HepG2 (cell line): Measurements from ENCODE around the gene ANKRD42. TPM values are rescaled to one million over a fixed set of nuclear protein-coding genes. Genes with fewer than 3 reads are reported as not detected.
A peak's percentile ranks its signal among the peaks of the same experiment; 100 is the strongest.

Source experiments
- ATAD3A ChIP-seq: sonication (generic); formaldehyde crosslinking; IDR thresholded peaks from 2 replicates; pipeline ENCODE4 v1.4.0; 2020; ENCODE audit warnings: missing genetic modification reagents
- EED ChIP-seq: sonication (generic); formaldehyde crosslinking; IDR thresholded peaks from 2 replicates; pipeline ENCODE4 v1.5.0; 2020; ENCODE audit warnings: mild to moderate bottlenecking, missing genetic modification reagents
- EHMT2 ChIP-seq: fragments of 200-600 bp; sonication (generic); IDR thresholded peaks from 2 replicates; pipeline ENCODE4 v1.7.0; 2017; ENCODE audit warnings: antibody characterized with exemption, low read depth, low read length, borderline replicate concordance
- MIER2 ChIP-seq: IDR thresholded peaks from 2 replicates; pipeline ENCODE4 v1.6.1; 2016; ENCODE audit warnings: missing biosample characterization, missing genetic modification reagents
- PLRG1 ChIP-seq: fragments of 450-650 bp; conservative IDR thresholded peaks from 2 replicates; pipeline ENCODE4 v1.6.1; 2016
- TBP ChIP-seq: sonication (generic); formaldehyde crosslinking; IDR thresholded peaks from 2 replicates; pipeline ENCODE4 v1.5.0; 2020; ENCODE audit warnings: missing genetic modification reagents
- TCF7 ChIP-seq: sonication (generic); IDR thresholded peaks from 2 replicates; pipeline ENCODE4 v1.6.1; 2016; ENCODE audit warnings: antibody characterized with exemption, low read depth
- TCF7L2 ChIP-seq: IDR thresholded peaks from 2 replicates; pipeline ENCODE4 v1.6.1; 2011; ENCODE audit warnings: mild to moderate bottlenecking, low read depth, low read length, moderate library complexity
- TEAD2 ChIP-seq: sonication (generic); formaldehyde crosslinking; IDR thresholded peaks from 2 replicates; pipeline ENCODE4 v1.9.0; 2021; ENCODE audit warnings: missing genetic modification reagents
- TGIF2 ChIP-seq: IDR thresholded peaks from 2 replicates; pipeline ENCODE4 v1.6.1; 2016; ENCODE audit warnings: control low read depth, missing compliant biosample characterization
- ZBTB3 ChIP-seq: sonication (generic); formaldehyde crosslinking; IDR thresholded peaks from 2 replicates; pipeline ENCODE4 v1.4.0; 2020; ENCODE audit warnings: low read depth, mild to moderate bottlenecking, moderate library complexity, missing genetic modification reagents, borderline replicate concordance
- ZBTB42 ChIP-seq: sonication (generic); formaldehyde crosslinking; IDR thresholded peaks from 2 replicates; pipeline ENCODE4 v1.5.0; 2020; ENCODE audit warnings: mild to moderate bottlenecking, missing genetic modification reagents
- ZNF10 ChIP-seq: sonication (generic); formaldehyde crosslinking; IDR thresholded peaks from 2 replicates; pipeline ENCODE4 v1.4.0; 2020; ENCODE audit warnings: mild to moderate bottlenecking, low read depth, missing genetic modification reagents, borderline replicate concordance
- ZNF230 ChIP-seq: sonication (generic); formaldehyde crosslinking; IDR thresholded peaks from 2 replicates; pipeline ENCODE4 v1.4.0; 2020; ENCODE audit warnings: mild to moderate bottlenecking, missing genetic modification reagents
- ZNF296 ChIP-seq: sonication (generic); formaldehyde crosslinking; conservative IDR thresholded peaks from 2 replicates; pipeline ENCODE4 v1.5.0; 2020; ENCODE audit warnings: mild to moderate bottlenecking, missing genetic modification reagents
- ZNF367 ChIP-seq: sonication (generic); formaldehyde crosslinking; IDR thresholded peaks from 2 replicates; pipeline ENCODE4 v1.4.0; 2020; ENCODE audit warnings: missing genetic modification reagents, borderline replicate concordance
- ZNF446 ChIP-seq: sonication (generic); formaldehyde crosslinking; IDR thresholded peaks from 2 replicates; pipeline ENCODE4 v1.5.0; 2020; ENCODE audit warnings: mild to moderate bottlenecking, missing genetic modification reagents
- ZNF570 ChIP-seq: sonication (generic); formaldehyde crosslinking; IDR thresholded peaks from 2 replicates; pipeline ENCODE4 v1.4.0; 2020; ENCODE audit warnings: mild to moderate bottlenecking, missing genetic modification reagents, borderline replicate concordance
- ZNF720 ChIP-seq: sonication (generic); formaldehyde crosslinking; IDR thresholded peaks from 2 replicates; pipeline ENCODE4 v1.4.0; 2020; ENCODE audit warnings: missing genetic modification reagents
- ZNF737 ChIP-seq: sonication (generic); formaldehyde crosslinking; IDR thresholded peaks from 2 replicates; pipeline ENCODE4 v1.5.0; 2020; ENCODE audit warnings: missing genetic modification reagents, mild to moderate bottlenecking, borderline replicate concordance
- ZNF879 ChIP-seq: sonication (generic); formaldehyde crosslinking; IDR thresholded peaks from 2 replicates; pipeline ENCODE4 v1.8.1; 2023; ENCODE audit warnings: missing genetic modification reagents
- polyA plus RNA-seq, 8 experiments: library from polyadenylated mRNA; depleted of rRNA in 3 of 8; stranded (reverse) in 7 of 8; unstranded in 1 of 8; fragments of >200 nt; fragmentation: Illumina TruSeq in 4 of 8; extraction: Trizol in 4 of 8; gene quantifications; 2 replicates each; pipeline versions ENCODE4 v1.2.1 to v1.2.3, GENCODE V29; 2011 to 2016; ENCODE audit warnings: low read depth in 4 of 8, missing spikeins in 1 of 8, mixed read lengths in 1 of 8; ENCODE audit not compliant: insufficient read depth in 1 of 8
- total RNA-seq, 5 experiments: library from RNA; depleted of rRNA; stranded (reverse); fragments of >200 nt; fragmentation: Illumina TruSeq; extraction: Trizol; gene quantifications; 2 replicates each; pipeline ENCODE4 v1.2.3, GENCODE V29; 2016; ENCODE audit warnings: low read depth in 1 of 5
- TF ChIP-seq, protein P1 (sequence below): sonication (generic); formaldehyde crosslinking; IDR thresholded peaks from 2 replicates; pipeline ENCODE4 v1.8.1; 2023; ENCODE audit warnings: mild to moderate bottlenecking, inconsistent platforms, moderate library complexity, missing genetic modification reagents, borderline replicate concordance
- TF ChIP-seq, protein P2 (sequence below): sonication (generic); formaldehyde crosslinking; conservative IDR thresholded peaks from 2 replicates; pipeline ENCODE4 v1.8.0; 2022; ENCODE audit warnings: low read depth, missing genetic modification reagents
- TF ChIP-seq, protein P3 (sequence below): sonication (generic); formaldehyde crosslinking; IDR thresholded peaks from 2 replicates; pipeline ENCODE4 v1.5.0; 2020; ENCODE audit warnings: missing genetic modification reagents, mild to moderate bottlenecking, borderline replicate concordance
- TF ChIP-seq, protein P4 (sequence below): sonication (generic); formaldehyde crosslinking; IDR thresholded peaks from 2 replicates; pipeline ENCODE4 v1.8.0; 2022; ENCODE audit warnings: mild to moderate bottlenecking, missing genetic modification reagents; ENCODE audit not compliant: insufficient replicate concordance

Gene ANKRD42
- total and polyA plus RNA-seq, 2 of the 13 experiments (the other 11 are each of a cell fraction or from before 2014, with no cell fraction given), result 2.2 to 3.7 TPM

DNA sequence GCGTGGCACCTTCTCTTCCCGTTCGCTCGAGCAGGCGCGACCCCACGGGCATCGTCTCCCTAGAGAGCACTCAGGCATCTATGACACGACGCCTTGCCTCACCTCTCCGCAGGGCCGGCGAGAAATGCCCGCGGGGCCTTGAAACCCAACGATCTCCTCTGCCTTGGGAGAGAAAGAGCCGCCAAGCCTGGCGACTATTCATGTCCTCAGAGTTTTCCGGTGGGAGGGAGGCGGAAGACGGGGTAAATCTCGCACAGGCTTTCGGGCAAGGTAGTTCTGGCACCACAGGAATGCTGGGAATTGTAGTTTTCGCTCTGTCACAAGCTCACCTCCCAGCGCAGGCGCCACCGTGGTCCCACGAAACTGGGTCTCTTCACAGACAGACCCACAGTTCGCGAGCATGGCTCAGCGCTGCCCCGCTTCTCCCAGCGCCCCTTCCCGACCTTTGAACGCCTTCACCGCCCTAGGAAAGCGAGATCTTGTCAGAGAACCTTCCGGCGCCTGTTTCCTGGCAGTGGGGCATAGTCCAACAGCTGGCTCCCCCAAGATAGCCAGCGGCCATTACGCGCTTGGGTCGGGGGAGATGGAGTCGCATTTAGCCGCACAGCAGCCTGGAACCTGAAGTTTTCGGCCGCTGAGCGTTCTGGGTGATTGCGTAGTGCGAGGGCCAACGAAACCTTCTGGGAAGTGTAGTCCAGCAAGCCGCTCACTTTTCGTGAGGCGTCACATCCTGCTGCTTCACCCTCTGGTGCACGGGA, 92.4 kb downstream of the ANKRD42 start, which contains the start of gene CCDC90B (continued):
- TF ChIP-seq, protein P1, sequence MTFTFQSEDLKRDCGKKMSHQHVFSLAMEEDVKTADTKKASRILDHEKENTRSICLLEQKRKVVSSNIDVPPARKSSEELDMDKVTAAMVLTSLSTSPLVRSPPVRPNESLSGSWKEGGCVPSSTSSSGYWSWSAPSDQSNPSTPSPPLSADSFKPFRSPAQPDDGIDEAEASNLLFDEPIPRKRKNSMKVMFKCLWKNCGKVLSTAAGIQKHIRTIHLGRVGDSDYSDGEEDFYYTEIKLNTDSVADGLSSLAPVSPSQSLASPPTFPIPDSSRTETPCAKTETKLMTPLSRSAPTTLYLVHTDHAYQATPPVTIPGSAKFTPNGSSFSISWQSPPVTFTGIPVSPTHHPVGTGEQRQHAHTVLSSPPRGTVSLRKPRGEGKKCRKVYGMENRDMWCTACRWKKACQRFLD (CRISPR knock-in tag), result peak; percentile 59; the same call in 1 of the 2 replicates
- TF ChIP-seq ZNF230 (CRISPR knock-in tag), result 0 out of 2 replicates have a peak, but pooled peaks have one; percentile 20
- TF ChIP-seq, protein P2, sequence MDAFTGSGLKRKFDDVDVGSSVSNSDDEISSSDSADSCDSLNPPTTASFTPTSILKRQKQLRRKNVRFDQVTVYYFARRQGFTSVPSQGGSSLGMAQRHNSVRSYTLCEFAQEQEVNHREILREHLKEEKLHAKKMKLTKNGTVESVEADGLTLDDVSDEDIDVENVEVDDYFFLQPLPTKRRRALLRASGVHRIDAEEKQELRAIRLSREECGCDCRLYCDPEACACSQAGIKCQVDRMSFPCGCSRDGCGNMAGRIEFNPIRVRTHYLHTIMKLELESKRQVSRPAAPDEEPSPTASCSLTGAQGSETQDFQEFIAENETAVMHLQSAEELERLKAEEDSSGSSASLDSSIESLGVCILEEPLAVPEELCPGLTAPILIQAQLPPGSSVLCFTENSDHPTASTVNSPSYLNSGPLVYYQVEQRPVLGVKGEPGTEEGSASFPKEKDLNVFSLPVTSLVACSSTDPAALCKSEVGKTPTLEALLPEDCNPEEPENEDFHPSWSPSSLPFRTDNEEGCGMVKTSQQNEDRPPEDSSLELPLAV (CRISPR knock-in tag), result no peak
- TF ChIP-seq ZNF879, result no peak
- no peak; the same call in 1 of the 2 replicates for TF ChIP-seq EED (CRISPR knock-in tag)
- TF ChIP-seq TCF7, result no peak
- peak; percentile 83; the same call in 1 of the 2 replicates for TF ChIP-seq TBP (CRISPR knock-in tag)
- TF ChIP-seq ZNF737, result no peak; the same call in 1 of the 2 replicates
- TF ChIP-seq ZNF296 (CRISPR knock-in tag), result no peak
- no peak for TF ChIP-seq ZBTB3 (CRISPR knock-in tag)
- 0 out of 2 replicates have a peak, but pooled peaks have one; percentile 50 for TF ChIP-seq ZNF446 (CRISPR knock-in tag)
- no peak for TF ChIP-seq TEAD2 (CRISPR knock-in tag)
- no peak for TF ChIP-seq ZNF720 (CRISPR knock-in tag)
- TF ChIP-seq MIER2 (CRISPR knock-in tag), result no peak
- no peak for TF ChIP-seq ZNF10
- TF ChIP-seq, protein P3, sequence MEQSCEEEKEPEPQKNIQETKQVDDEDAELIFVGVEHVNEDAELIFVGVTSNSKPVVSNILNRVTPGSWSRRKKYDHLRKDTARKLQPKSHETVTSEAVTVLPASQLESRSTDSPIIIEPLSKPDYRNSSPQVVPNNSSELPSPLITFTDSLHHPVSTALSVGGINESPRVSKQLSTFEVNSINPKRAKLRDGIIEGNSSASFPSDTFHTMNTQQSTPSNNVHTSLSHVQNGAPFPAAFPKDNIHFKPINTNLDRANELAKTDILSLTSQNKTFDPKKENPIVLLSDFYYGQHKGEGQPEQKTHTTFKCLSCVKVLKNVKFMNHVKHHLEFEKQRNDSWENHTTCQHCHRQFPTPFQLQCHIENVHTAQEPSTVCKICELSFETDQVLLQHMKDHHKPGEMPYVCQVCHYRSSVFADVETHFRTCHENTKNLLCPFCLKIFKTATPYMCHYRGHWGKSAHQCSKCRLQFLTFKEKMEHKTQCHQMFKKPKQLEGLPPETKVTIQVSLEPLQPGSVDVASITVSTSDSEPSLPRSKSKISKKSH (CRISPR knock-in tag), result peak; percentile 93; the same call in 1 of the 2 replicates
- TF ChIP-seq TCF7L2, result no peak
- TF ChIP-seq ZNF570 (CRISPR knock-in tag), result no peak
- TF ChIP-seq, protein P4, sequence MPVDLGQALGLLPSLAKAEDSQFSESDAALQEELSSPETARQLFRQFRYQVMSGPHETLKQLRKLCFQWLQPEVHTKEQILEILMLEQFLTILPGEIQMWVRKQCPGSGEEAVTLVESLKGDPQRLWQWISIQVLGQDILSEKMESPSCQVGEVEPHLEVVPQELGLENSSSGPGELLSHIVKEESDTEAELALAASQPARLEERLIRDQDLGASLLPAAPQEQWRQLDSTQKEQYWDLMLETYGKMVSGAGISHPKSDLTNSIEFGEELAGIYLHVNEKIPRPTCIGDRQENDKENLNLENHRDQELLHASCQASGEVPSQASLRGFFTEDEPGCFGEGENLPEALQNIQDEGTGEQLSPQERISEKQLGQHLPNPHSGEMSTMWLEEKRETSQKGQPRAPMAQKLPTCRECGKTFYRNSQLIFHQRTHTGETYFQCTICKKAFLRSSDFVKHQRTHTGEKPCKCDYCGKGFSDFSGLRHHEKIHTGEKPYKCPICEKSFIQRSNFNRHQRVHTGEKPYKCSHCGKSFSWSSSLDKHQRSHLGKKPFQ (CRISPR knock-in tag), result peak; percentile 20
- no peak for TF ChIP-seq ZNF367
- 0 out of 2 replicates have a peak, but pooled peaks have one; percentile 42 for TF ChIP-seq ZBTB42
- TF ChIP-seq PLRG1, result no peak
- no peak for TF ChIP-seq TGIF2 (CRISPR knock-in tag)
- no peak for TF ChIP-seq ATAD3A (CRISPR knock-in tag)
- peak; percentile 71; the same call in 1 of the 2 replicates for TF ChIP-seq EHMT2
